ENCODE results near the gene CUBN. TPM values are rescaled to one million over a fixed set of nuclear protein-coding genes. Genes with fewer than 3 reads are reported as not detected.

CUBN gene
- total and polyA plus RNA-seq, 2 of the 13 experiments (the other 11 are each of a cell fraction or from before 2014, with no cell fraction given) = 0.27 to 0.32 TPM

DNA sequence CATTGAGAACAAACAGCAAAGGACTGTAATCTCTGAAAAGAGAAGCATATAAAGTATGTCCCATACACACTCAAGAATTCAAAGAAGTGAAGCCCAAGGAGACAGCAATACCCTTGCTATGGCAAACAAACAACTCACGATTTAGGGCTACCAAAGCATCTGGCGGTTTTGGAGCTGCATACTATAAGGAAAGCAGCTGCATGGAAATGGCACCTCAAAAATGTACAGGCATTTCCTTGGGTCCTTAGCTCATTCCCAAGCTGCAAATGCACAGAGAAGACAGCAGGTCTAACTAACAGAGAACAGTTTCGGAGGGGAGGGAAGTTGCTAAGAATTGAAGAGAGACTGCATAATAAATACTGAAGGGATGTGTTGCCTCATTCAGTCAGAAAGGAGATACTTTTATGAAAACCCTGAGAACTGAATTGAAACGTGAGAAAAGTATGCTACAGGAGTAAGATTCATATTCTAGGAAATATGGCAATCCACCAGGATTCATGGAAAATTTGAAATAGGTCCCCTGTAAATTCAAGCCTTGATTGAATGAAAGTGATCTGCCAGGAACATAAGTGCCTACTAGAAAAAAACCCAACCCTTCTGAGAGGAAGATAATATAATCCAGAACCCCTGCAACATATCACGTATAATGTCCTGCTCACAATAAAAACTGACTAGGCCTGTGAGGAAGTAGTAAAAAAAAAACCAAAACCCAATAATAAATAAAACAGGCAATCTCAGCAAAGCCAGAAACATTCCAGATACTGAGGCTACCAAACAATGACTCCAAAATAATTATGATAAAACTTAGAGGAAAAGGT, 36.4 kb downstream of the CUBN start (continued):
- TF ChIP-seq, protein P1, sequence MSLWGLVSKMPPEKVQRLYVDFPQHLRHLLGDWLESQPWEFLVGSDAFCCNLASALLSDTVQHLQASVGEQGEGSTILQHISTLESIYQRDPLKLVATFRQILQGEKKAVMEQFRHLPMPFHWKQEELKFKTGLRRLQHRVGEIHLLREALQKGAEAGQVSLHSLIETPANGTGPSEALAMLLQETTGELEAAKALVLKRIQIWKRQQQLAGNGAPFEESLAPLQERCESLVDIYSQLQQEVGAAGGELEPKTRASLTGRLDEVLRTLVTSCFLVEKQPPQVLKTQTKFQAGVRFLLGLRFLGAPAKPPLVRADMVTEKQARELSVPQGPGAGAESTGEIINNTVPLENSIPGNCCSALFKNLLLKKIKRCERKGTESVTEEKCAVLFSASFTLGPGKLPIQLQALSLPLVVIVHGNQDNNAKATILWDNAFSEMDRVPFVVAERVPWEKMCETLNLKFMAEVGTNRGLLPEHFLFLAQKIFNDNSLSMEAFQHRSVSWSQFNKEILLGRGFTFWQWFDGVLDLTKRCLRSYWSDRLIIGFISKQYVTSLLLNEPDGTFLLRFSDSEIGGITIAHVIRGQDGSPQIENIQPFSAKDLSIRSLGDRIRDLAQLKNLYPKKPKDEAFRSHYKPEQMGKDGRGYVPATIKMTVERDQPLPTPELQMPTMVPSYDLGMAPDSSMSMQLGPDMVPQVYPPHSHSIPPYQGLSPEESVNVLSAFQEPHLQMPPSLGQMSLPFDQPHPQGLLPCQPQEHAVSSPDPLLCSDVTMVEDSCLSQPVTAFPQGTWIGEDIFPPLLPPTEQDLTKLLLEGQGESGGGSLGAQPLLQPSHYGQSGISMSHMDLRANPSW (CRISPR knock-in tag; IDR thresholded peaks at IDR 0.05; ENCODE audit: borderline replicate concordance) = no peak
- TF ChIP-seq, protein P2, sequence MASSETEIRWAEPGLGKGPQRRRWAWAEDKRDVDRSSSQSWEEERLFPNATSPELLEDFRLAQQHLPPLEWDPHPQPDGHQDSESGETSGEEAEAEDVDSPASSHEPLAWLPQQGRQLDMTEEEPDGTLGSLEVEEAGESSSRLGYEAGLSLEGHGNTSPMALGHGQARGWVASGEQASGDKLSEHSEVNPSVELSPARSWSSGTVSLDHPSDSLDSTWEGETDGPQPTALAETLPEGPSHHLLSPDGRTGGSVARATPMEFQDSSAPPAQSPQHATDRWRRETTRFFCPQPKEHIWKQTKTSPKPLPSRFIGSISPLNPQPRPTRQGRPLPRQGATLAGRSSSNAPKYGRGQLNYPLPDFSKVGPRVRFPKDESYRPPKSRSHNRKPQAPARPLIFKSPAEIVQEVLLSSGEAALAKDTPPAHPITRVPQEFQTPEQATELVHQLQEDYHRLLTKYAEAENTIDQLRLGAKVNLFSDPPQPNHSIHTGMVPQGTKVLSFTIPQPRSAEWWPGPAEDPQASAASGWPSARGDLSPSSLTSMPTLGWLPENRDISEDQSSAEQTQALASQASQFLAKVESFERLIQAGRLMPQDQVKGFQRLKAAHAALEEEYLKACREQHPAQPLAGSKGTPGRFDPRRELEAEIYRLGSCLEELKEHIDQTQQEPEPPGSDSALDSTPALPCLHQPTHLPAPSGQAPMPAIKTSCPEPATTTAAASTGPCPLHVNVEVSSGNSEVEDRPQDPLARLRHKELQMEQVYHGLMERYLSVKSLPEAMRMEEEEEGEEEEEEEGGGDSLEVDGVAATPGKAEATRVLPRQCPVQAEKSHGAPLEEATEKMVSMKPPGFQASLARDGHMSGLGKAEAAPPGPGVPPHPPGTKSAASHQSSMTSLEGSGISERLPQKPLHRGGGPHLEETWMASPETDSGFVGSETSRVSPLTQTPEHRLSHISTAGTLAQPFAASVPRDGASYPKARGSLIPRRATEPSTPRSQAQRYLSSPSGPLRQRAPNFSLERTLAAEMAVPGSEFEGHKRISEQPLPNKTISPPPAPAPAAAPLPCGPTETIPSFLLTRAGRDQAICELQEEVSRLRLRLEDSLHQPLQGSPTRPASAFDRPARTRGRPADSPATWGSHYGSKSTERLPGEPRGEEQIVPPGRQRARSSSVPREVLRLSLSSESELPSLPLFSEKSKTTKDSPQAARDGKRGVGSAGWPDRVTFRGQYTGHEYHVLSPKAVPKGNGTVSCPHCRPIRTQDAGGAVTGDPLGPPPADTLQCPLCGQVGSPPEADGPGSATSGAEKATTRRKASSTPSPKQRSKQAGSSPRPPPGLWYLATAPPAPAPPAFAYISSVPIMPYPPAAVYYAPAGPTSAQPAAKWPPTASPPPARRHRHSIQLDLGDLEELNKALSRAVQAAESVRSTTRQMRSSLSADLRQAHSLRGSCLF (CRISPR knock-in tag; IDR thresholded peaks at IDR 0.05; ENCODE audit: borderline replicate concordance) = no peak
